Activated CD8-positive, alpha-beta T cell treated with anti-CD3 and anti-CD28 coated beads for 36 hours (primary cell): ENCODE data around the gene ACTA2. TPM values are rescaled to one million over a fixed set of nuclear protein-coding genes. Genes with fewer than 3 reads are reported as not detected.

Source experiments
- ATAC-seq: fragments of 200-7000 bp; cut with Tn5 transposase; one replicate; pipeline ENCODE4 v1.10.0; 2021; ENCODE audit warnings: mild to moderate bottlenecking, moderate library complexity
- CTCF ChIA-PET: fragments of 350-600 bp; sonication (Branson Sonifier 250); formaldehyde crosslinking; loops from one replicate; lab custom pipeline; 2021; ENCODE audit warnings: antibody characterized with exemption; lab: Charles Lee
- POLR2A ChIA-PET: fragments of 350-600 bp; sonication (Branson Sonifier 250); formaldehyde crosslinking; loops from one replicate; lab custom pipeline; 2021; ENCODE audit warnings: antibody characterized with exemption; lab: Charles Lee
- DNase-seq: peaks from one replicate; pipeline ENCODE4 v3.0.0-alpha.2; 2020
- H3K27ac Mint-ChIP-seq: one replicate; pipeline ENCODE4 v1.8.0; 2021; ENCODE audit warnings: mild to moderate bottlenecking, mixed read lengths
- H3K27me3 Mint-ChIP-seq: one replicate; pipeline ENCODE4 v1.8.0; 2021; ENCODE audit warnings: mixed read lengths
- H3K36me3 Mint-ChIP-seq: one replicate; pipeline ENCODE4 v1.8.0; 2021; ENCODE audit warnings: low read depth, mixed read lengths
- H3K4me1 Mint-ChIP-seq: one replicate; pipeline ENCODE4 v1.8.0; 2021; ENCODE audit warnings: low read depth, mixed read lengths
- H3K4me3 Mint-ChIP-seq: one replicate; pipeline ENCODE4 v1.8.0; 2021; ENCODE audit warnings: mild to moderate bottlenecking, moderate library complexity, mixed read lengths
- H3K9me3 Mint-ChIP-seq: one replicate; pipeline ENCODE4 v1.8.0; 2021; ENCODE audit warnings: mixed read lengths
- intact Hi-C: fragments of 100-400 bp; cut with micrococcal nuclease; formaldehyde crosslinking; loops from one replicate; pipeline ENCODE4 v1.10.0; 2022
- total RNA-seq, 2 experiments: library from RNA; stranded (reverse); gene quantifications; one replicate each; pipeline ENCODE4 v1.2.3, GENCODE V29; 2021
- TF ChIP-seq, protein P1 (sequence below): fragments of 200-600 bp; IDR thresholded peaks from one replicate; pipeline ENCODE4 v1.8.0; 2022; ENCODE audit warnings: antibody characterized with exemption, mild to moderate bottlenecking

The ACTA2 gene
- total RNA-seq, 2 experiments from 2014 or later: 13.3 to 14.9 TPM

DNA sequence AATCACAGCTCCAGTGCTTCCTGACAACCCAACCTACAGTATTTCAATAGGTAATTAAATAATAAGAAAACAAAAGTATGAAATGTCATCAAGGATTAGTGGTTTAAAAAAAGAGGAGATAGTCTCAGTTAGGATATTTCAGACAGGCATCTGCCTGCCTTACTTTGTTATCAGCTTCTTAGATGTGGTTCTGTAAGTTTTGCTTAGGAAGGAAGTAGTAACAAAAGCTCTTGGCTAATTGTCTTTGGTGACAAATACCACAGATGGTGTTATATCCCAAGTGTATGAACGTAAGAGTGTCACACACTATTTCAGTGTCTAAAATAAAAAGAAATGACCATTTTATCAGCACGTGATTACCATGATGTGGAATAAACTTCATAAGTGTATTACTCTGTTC, 9.8 kb upstream of the ACTA2 start:
- DNase-seq (no peak), ATAC-seq (peak; percentile 34)
- POLR2A ChIA-PET: no interaction called here
- Mint-ChIP-seq H3K4me1 (peaks cover 24% of the 10 kb centered on the region), H3K27me3 (no peaks in the 10 kb centered on the region), H3K36me3 (no peaks in the 10 kb centered on the region), H3K9me3 (no peaks in the 10 kb centered on the region), H3K4me3 (no peak overlapping the region), H3K27ac (no peak overlapping the region)
- CTCF ChIA-PET: interaction anchor here (0.7 to 1.8 kb wide), 6 partner anchors 14 to 129 kb away, joined by 3 to 6 read pairs (median 4); no protein-coding TSS in a partner anchor
- intact Hi-C loops: no loop called here
- TF ChIP-seq, protein P1, sequence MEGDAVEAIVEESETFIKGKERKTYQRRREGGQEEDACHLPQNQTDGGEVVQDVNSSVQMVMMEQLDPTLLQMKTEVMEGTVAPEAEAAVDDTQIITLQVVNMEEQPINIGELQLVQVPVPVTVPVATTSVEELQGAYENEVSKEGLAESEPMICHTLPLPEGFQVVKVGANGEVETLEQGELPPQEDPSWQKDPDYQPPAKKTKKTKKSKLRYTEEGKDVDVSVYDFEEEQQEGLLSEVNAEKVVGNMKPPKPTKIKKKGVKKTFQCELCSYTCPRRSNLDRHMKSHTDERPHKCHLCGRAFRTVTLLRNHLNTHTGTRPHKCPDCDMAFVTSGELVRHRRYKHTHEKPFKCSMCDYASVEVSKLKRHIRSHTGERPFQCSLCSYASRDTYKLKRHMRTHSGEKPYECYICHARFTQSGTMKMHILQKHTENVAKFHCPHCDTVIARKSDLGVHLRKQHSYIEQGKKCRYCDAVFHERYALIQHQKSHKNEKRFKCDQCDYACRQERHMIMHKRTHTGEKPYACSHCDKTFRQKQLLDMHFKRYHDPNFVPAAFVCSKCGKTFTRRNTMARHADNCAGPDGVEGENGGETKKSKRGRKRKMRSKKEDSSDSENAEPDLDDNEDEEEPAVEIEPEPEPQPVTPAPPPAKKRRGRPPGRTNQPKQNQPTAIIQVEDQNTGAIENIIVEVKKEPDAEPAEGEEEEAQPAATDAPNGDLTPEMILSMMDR: no peak

DNA sequence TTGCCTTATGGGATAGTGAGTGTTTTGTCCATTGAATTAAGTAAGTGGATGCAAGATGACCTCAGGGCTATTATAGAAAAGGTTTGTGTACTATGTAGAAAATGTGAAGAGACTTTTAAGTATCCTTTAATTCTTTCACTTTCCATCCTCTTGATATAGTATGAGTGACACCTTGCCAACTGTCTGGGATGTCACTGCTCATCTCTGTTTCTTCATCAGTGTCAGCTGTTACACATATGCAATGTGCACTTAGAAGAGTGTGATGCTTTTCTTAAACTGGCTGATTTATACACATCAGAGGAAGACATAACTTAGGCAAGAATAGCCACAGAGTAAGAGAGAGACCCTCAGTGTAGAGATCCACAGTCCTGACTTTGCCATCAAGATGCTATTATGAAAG, 8.7 kb upstream of the ACTA2 start:
- Mint-ChIP-seq H3K9me3 (no peaks in the 10 kb centered on the region), H3K4me3 (no peak overlapping the region), H3K27me3 (no peaks in the 10 kb centered on the region), H3K36me3 (no peaks in the 10 kb centered on the region), H3K27ac (no peak overlapping the region), H3K4me1 (peaks cover 24% of the 10 kb centered on the region)
- intact Hi-C loops: no loop called here
- ChIA-PET CTCF (interaction anchor here (1.3 to 1.9 kb wide), 2 partner anchors 27 to 68 kb away, joined by 7 to 9 read pairs; no protein-coding TSS in a partner anchor), POLR2A (no interaction called here)
- DNase-seq: no peak
- TF ChIP-seq, protein P1: no peak
- peak; percentile 55 for ATAC-seq

DNA sequence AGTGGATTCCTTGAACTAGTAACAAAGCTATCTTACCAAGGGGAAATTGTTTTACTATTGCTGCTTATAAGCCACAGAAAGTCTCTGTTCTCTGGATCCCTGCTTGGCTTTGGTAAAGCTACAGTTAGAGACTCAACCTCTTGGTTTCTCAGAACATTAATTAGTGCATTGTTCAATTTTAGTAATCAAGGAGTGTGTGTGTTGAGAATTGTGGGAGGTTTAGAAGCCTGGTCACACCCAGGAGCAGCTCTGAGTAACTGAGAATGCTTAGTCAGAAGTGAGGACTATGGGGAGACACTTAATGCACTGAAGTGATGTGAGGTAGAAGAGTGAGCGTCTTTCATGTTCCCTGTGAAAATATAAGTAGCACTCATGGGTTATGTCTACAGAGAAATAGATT, 8.2 kb upstream of the ACTA2 start:
- TF ChIP-seq, protein P1: no peak
- no peaks in the 10 kb centered on the region for H3K27me3 Mint-ChIP-seq
- intact Hi-C loops: no loop called here
- no peaks in the 10 kb centered on the region for H3K36me3 Mint-ChIP-seq
- peaks cover 24% of the 10 kb centered on the region for H3K4me1 Mint-ChIP-seq
- no peak for DNase-seq
- ChIA-PET POLR2A (interaction anchor here (0.6 to 1.4 kb wide), 2 partner anchors 285 to 290 kb away, joined by 3 read pairs; partner anchors contain the start of gene LIPA), CTCF (interaction anchor here (0.8 to 1.9 kb wide), 6 partner anchors 16 to 256 kb away, joined by 3 to 9 read pairs (median 3); no protein-coding TSS in a partner anchor)
- no peaks in the 10 kb centered on the region for H3K9me3 Mint-ChIP-seq
- no peak overlapping the region for H3K27ac Mint-ChIP-seq
- H3K4me3 Mint-ChIP-seq: no peak overlapping the region
- ATAC-seq: peak; percentile 89

DNA sequence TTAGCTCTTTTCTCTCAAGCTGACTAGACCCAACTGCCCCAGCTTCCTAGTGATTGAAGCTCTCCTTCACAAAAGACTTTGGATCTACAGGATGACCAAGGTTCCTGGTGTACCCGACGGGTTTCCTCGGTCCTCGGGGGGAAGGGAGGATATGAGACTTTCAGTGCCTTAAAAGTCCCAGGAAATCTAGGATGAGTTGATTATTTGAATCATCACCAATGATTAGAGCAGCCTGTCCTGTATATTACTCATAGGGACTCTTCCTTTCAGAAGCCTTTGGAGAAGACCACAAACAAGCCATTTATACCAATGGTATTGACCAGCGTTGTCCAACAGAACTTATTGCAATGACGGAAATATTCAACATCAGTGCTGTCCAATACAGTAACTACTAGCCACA, 6.1 kb upstream of the ACTA2 start:
- DNase-seq (no peak), ATAC-seq (no peak)
- TF ChIP-seq, protein P1: no peak
- Mint-ChIP-seq H3K4me1 (peaks cover 24% of the 10 kb centered on the region), H3K27ac (no peak overlapping the region), H3K36me3 (no peaks in the 10 kb centered on the region), H3K9me3 (no peaks in the 10 kb centered on the region), H3K27me3 (no peaks in the 10 kb centered on the region), H3K4me3 (no peak overlapping the region)
- CTCF ChIA-PET: interaction anchor here (1.3 to 2.2 kb wide), 4 partner anchors 13 to 31 kb away, joined by 3 to 5 read pairs (median 5); partner anchors contain the start of gene FAS
- POLR2A ChIA-PET: no interaction called here
- intact Hi-C loops: no loop called here

DNA sequence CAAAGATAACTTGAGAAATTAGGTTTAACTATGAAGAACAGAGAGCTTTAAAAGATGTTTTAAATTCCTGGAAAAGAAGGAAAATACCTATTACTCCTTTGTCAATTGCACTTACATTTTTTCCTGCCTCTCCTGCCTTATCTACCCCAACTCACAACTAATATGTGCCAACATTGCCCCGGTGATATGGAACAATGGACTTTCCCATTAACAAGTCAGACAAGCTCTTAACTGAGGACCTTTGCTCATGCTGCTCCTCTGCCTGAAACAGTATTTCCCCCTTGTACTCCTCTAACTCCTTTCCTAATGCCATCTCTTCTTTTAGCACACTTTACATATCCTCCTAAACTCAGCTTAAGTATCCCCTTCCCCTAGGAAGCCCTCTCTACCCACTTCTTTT, 4.8 kb upstream of the ACTA2 start:
- intact Hi-C loops: no loop called here
- Mint-ChIP-seq H3K27me3 (no peaks in the 10 kb centered on the region), H3K4me3 (no peak overlapping the region), H3K4me1 (peaks cover 18% of the 10 kb centered on the region), H3K9me3 (no peaks in the 10 kb centered on the region), H3K36me3 (no peaks in the 10 kb centered on the region), H3K27ac (no peak overlapping the region)
- DNase-seq (no peak), ATAC-seq (no peak)
- TF ChIP-seq, protein P1: no peak
- CTCF ChIA-PET: interaction anchor here (1.1 to 2.2 kb wide), 6 partner anchors 12 to 260 kb away, joined by 3 to 6 read pairs (median 4); partner anchors contain the start of gene FAS
- POLR2A ChIA-PET: interaction anchor here (0.6 to 1.2 kb wide), 4 partner anchors 14 to 389 kb away, joined by 3 read pairs; no protein-coding TSS in a partner anchor
